DND-41 (cell line): ENCODE results near the gene CEP126.

Source experiments
- ATAC-seq: fragments of 200-7000 bp; cut with Tn5 transposase; 3 replicates; pipeline ENCODE4 v1.9.1; 2021; ENCODE audit warnings: low read depth; ENCODE audit not compliant: insufficient read depth
- DNase-seq: peaks from one replicate; pipeline ENCODE4 v3.0.0-alpha.2; 2020
- H2AFZ ChIP-seq: 2 replicates; pipeline ENCODE4 v1.6.0; 2012; ENCODE audit warnings: low read depth, low read length
- H3K27ac ChIP-seq: 2 replicates; pipeline ENCODE4 v1.5.1; 2012; ENCODE audit warnings: low read length, inconsistent platforms
- H3K27me3 ChIP-seq: fragments of 200-600 bp; sonication (generic); 2 replicates; pipeline ENCODE4 v1.6.0; 2012; ENCODE audit warnings: low read length, mild to moderate bottlenecking, inconsistent platforms; ENCODE audit not compliant: insufficient read depth, poor library complexity
- H3K36me3 ChIP-seq: 2 replicates; pipeline ENCODE4 v1.5.1; 2012; ENCODE audit warnings: low read length, inconsistent platforms; ENCODE audit not compliant: insufficient read depth
- H3K4me1 ChIP-seq: 2 replicates; pipeline ENCODE4 v1.5.1; 2012; ENCODE audit warnings: mild to moderate bottlenecking, low read length; ENCODE audit not compliant: insufficient read depth
- H3K4me2 ChIP-seq: 2 replicates; pipeline ENCODE4 v1.6.0; 2012; ENCODE audit warnings: mild to moderate bottlenecking, moderate library complexity, low read length, inconsistent platforms; ENCODE audit not compliant: insufficient read depth
- H3K4me3 ChIP-seq, 2 experiments: fragments of 200-600 bp in 1 of 2; shearing (Covaris generic) in 1 of 2; 2 replicates each; pipeline ENCODE4 v1.5.1; 2012 to 2016; ENCODE audit warnings: inconsistent platforms in 2 of 2, low read length in 2 of 2, mild to moderate bottlenecking in 2 of 2, low read depth in 1 of 2, moderate library complexity in 1 of 2
- H3K79me2 ChIP-seq: 2 replicates; pipeline ENCODE4 v1.6.0; 2012; ENCODE audit warnings: low read length, inconsistent platforms; ENCODE audit not compliant: insufficient read depth
- H3K9ac ChIP-seq: 2 replicates; pipeline ENCODE4 v1.6.0; 2012; ENCODE audit warnings: low read depth, mild to moderate bottlenecking, inconsistent platforms, low read length, moderate library complexity
- H3K9me3 ChIP-seq: 2 replicates; pipeline ENCODE4 v1.5.1; 2012; ENCODE audit warnings: low read length, moderate library complexity, mild to moderate bottlenecking, inconsistent platforms; ENCODE audit not compliant: insufficient read depth, severe bottlenecking
- H4K20me1 ChIP-seq: 2 replicates; pipeline ENCODE4 v1.6.0; 2012; ENCODE audit warnings: low read length; ENCODE audit not compliant: insufficient read depth
- EZH2 ChIP-seq: IDR thresholded peaks from 3 replicates; pipeline ENCODE4 v1.6.1; 2012; ENCODE audit warnings: borderline replicate concordance, low read depth, mild to moderate bottlenecking, moderate library complexity, low read length, inconsistent platforms; ENCODE audit not compliant: severe bottlenecking
- TF ChIP-seq, protein P1 (sequence below): IDR thresholded peaks from 2 replicates; pipeline ENCODE4 v1.5.1; 2012; ENCODE audit warnings: borderline replicate concordance, low read length, moderate library complexity, mild to moderate bottlenecking; ENCODE audit not compliant: poor library complexity, severe bottlenecking; ENCODE audit errors: extremely low read depth

The CEP126 gene

GRCh38 chr11:101996111-101996510 lies 81.3 kb downstream of the CEP126 start:
- no peak overlapping the region for H3K9ac ChIP-seq
- H3K27ac ChIP-seq = no peak overlapping the region
- no peak overlapping the region for H3K4me2 ChIP-seq
- no peak overlapping the region for H3K4me3 ChIP-seq
- no peaks in the 10 kb centered on the region for H3K79me2 ChIP-seq
- H2AFZ ChIP-seq = no peak overlapping the region
- TF ChIP-seq, protein P1, sequence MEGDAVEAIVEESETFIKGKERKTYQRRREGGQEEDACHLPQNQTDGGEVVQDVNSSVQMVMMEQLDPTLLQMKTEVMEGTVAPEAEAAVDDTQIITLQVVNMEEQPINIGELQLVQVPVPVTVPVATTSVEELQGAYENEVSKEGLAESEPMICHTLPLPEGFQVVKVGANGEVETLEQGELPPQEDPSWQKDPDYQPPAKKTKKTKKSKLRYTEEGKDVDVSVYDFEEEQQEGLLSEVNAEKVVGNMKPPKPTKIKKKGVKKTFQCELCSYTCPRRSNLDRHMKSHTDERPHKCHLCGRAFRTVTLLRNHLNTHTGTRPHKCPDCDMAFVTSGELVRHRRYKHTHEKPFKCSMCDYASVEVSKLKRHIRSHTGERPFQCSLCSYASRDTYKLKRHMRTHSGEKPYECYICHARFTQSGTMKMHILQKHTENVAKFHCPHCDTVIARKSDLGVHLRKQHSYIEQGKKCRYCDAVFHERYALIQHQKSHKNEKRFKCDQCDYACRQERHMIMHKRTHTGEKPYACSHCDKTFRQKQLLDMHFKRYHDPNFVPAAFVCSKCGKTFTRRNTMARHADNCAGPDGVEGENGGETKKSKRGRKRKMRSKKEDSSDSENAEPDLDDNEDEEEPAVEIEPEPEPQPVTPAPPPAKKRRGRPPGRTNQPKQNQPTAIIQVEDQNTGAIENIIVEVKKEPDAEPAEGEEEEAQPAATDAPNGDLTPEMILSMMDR = no peak
- TF ChIP-seq EZH2 = no peak
- ATAC-seq (no peak), DNase-seq (no peak)
- H4K20me1 ChIP-seq = no peaks in the 10 kb centered on the region
- H3K9me3 ChIP-seq = no peaks in the 10 kb centered on the region
- no peaks in the 10 kb centered on the region for H3K27me3 ChIP-seq
- H3K4me1 ChIP-seq = no peaks in the 10 kb centered on the region
- H3K36me3 ChIP-seq = no peaks in the 10 kb centered on the region

GRCh38 chr11:102001657-102002338 lies 87.0 kb downstream of the CEP126 start:
- TF ChIP-seq EZH2 = no peak
- TF ChIP-seq, protein P1 = no peak
- no peak overlapping the region for H3K4me2 ChIP-seq

GRCh38 chr11:102004220-102004619 lies 89.4 kb downstream of the CEP126 start:
- DNase-seq = no peak
- Histone ChIP-seq H3K36me3 (no peaks in the 10 kb centered on the region), H3K27ac (no peak overlapping the region), H3K9me3 (no peaks in the 10 kb centered on the region), H3K79me2 (no peaks in the 10 kb centered on the region), H3K9ac (no peak overlapping the region), H2AFZ (no peak overlapping the region), H3K27me3 (no peaks in the 10 kb centered on the region), H3K4me3 (no peak overlapping the region), H3K4me2 (no peak overlapping the region), H4K20me1 (no peaks in the 10 kb centered on the region), H3K4me1 (no peaks in the 10 kb centered on the region)
- ATAC-seq = no peak
- no peak for TF ChIP-seq EZH2
- TF ChIP-seq, protein P1 = no peak

More at GRCh38 chr11:102001657-102002338, 87.0 kb downstream of the CEP126 start:
- Histone ChIP-seq H3K9me3 (no peaks in the 10 kb centered on the region), H2AFZ (no peak overlapping the region), H3K9ac (no peak overlapping the region), H4K20me1 (no peaks in the 10 kb centered on the region), H3K4me3 (no peak overlapping the region), H3K4me1 (no peaks in the 10 kb centered on the region), H3K27me3 (no peaks in the 10 kb centered on the region), H3K79me2 (no peaks in the 10 kb centered on the region), H3K36me3 (no peaks in the 10 kb centered on the region), H3K27ac (no peak overlapping the region)
- no peak for ATAC-seq
- DNase-seq = no peak

- Histone ChIP-seq H3K4me3 (no peak overlapping the region), H3K9me3 (no peaks in the 10 kb centered on the region), H4K20me1 (no peaks in the 10 kb centered on the region), H3K27me3 (no peaks in the 10 kb centered on the region), H3K4me1 (no peaks in the 10 kb centered on the region), H3K79me2 (no peaks in the 10 kb centered on the region), H3K27ac (no peak overlapping the region), H2AFZ (no peak overlapping the region), H3K9ac (no peak overlapping the region), H3K36me3 (no peaks in the 10 kb centered on the region), H3K4me2 (no peak overlapping the region)
- TF ChIP-seq, protein P1 = no peak
- TF ChIP-seq EZH2 = no peak
- no peak for DNase-seq
- no peak for ATAC-seq
Observed at GRCh38 chr11:102005306-102005705, 90.5 kb downstream of the CEP126 start.
